GM18907 (cell line): ENCODE data around the gene ZDHHC7.
"Not testable (repeated sequence)": the region's sequence is repeated elsewhere in the genome, so short reads cannot be mapped to it uniquely, and the experiment has no call there.

Experiments
- ATAC-seq: cut with Tn5 transposase; IDR thresholded peaks from one replicate; pipeline ENCODE4 v1.9.1; 2021; ENCODE audit warnings: mild to moderate bottlenecking, moderate library complexity; ENCODE audit not compliant: unreplicated experiment

The ZDHHC7 gene

DNA sequence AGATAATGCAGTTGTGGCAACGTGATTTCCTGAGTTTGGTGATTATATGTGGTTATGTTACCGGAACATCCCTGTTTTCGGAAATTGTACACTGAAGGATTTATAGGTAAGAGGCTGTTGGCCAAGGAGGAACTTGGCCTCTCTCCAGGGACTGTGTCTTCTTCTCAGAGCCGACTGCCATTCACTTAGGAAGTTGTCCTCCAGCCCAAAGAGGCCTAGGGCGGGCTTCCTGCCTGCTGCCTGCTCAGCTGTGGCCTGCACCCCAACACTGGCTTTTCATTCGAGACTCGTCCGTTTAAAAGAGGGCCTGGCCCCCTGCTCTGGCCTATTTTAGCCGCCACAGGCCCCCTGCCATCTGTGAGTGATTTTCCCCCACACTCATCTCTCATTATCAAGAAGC is 64.3 kb downstream of the ZDHHC7 start:
- no peak for ATAC-seq

- no peak for ATAC-seq
Observed at GRCh38 chr16:84943620-84944019, 67.7 kb downstream of the ZDHHC7 start.

GRCh38 chr16:84942786-84943185 is 68.5 kb downstream of the ZDHHC7 start:
- ATAC-seq: no peak

GRCh38 chr16:84941921-84942320 is 69.4 kb downstream of the ZDHHC7 start:
- ATAC-seq: no peak

DNA sequence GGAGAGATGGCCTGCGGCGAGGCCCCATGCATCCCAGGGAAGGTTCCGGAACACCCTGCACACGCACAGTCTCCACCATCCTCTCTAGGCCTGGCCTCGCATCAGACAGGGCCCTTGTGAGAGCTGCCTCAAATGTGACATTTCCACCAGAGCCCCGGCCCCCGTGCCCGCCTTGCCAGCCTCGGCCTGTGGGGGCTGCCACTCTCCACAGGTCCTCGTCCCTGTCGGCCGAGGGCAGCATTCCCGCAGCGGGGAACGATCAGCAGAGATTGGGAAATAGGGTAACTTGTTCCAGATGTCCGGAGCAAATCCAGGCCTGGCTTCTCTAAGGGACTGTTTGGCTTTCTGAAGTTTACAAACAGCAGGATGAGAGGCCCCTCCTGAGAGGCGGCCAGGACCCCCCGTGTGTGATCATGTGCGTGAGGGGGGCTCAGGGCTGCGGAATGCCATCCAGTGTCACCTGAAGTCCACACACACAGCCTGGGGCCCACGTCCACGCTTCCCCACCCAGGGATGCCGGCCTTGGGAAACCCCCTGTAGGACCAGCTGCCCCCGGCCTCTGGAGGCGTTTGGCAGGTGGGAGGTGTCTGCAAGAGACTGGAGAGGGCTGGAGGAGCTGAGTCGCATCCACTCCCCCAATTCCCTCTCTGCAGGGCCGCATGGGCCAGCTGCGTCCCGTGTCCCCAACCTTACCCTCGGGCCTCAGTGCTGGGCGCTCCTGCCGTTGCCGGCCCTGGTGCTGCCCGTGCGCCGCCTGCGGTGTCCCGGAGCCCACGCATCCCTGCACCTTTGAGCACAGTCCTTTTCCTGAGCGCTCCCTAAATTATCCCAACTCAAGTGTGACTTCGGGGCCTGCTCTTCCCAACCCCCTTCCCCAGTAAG is 70.4 kb downstream of the ZDHHC7 start:
- no peak for ATAC-seq

- not testable (repeated sequence) for ATAC-seq
Observed at GRCh38 chr16:84938616-84939015, 72.7 kb downstream of the ZDHHC7 start.

- no peak for ATAC-seq
Observed at GRCh38 chr16:84937196-84938005, 73.9 kb downstream of the ZDHHC7 start.

GRCh38 chr16:84933774-84934631 is 77.3 kb downstream of the ZDHHC7 start:
- no peak for ATAC-seq

DNA sequence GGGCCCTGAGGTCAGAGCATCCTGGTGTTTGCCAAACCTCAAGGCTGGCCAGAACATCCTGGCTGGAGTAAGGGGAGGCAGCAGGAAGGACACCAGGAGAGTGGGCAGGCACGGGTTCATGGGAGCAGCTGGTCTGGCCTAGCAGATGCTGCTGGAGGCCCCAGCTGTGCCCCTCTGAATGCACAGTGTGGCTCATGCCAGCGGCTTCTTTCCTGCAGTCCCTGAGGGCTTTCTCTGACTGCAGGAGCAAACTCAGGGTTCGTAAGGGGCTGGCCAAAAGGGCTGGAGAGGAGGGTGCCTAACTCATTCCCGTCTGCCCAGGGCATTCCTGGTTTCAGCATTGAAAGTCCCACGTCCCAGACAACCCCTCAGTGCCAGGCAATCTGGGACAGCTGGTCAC is 78.7 kb downstream of the ZDHHC7 start:
- no peak for ATAC-seq

GRCh38 chr16:84931506-84931905 is 79.8 kb downstream of the ZDHHC7 start:
- ATAC-seq: no peak

GRCh38 chr16:84931107-84931494 is 80.2 kb downstream of the ZDHHC7 start:
- ATAC-seq: no peak

DNA sequence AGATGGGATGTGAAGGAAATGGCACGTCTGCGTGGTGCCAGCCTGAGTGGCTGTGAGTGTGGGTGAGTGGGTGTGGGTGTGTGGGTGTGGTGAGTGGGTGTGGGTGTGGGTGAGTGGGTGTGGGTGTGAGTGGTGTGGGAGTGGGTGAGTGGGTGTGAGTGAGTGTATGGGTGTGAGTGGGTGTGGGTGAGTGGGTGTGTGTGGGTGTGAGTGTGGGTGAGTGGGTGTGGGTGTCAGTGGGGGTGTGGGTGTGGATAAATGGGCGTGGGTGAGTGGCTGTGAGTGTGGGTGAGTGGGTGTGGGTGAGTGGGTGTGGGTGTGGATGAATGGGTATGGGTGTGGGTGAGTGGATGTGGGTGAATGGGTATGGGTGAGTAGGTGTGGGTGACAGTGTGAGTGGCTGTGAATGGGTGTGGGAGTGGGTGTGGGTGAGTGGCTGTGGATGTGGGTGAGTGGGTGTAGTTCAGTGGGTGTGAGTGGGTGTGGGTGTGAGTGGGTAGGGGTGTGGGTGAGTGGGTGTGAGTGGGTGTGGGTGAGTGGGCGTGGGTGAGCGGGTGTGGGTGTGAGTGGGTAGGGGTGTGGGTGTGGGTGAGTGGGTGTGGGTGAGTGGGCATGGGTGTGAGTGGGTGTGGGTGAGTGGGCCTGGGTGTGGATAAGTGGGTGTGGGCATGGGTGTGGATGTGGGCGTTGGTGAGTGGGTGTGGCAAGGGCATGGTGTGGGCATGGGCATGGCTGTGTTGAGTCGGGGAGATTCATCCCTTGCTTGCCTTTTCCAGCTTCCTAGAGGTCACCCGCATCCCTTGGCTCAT is 80.8 kb downstream of the ZDHHC7 start:
- ATAC-seq: no peak

DNA sequence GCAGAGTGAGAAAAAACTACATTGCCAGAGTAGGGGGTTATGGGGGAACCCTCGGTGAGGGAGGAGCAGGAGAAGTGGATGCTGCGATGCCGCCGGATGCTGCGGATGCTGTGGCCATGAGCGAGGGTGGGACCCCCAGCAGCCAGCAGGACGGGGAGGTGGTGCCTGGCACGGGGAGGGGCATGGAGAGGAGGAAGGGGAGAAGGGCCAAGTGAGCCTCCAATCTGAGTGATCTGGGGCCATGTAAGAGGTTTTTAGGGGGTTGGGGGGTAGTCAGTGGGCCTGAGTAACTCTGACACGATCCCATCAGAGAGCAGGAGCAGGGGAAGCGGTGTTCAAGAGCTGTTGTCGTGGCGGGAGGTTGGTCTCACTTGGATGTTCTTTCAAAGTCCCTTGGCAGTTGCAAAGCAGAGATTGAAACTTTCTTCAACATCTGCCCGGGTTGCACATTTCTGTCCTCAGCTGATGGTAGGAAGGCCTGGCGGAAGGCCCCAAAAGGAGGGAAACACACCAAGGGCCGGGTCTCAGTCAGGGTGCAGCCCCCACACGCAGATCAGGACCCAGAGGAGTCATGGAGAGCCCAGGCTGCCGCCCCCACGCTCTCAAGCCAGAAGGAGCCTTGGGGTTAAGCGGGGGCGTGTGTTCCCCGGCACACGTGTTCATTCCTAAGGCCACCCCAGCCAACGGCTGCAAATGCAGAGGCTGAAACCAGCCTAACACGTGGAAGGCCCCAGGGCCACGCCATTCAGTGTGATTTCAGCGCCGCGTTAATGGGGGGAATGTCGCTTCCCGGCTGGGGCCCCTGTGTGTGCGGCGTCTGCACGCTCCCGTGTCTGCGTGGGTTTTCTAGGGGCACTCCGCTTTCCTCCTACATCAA is 81.7 kb downstream of the ZDHHC7 start:
- ATAC-seq: no peak

DNA sequence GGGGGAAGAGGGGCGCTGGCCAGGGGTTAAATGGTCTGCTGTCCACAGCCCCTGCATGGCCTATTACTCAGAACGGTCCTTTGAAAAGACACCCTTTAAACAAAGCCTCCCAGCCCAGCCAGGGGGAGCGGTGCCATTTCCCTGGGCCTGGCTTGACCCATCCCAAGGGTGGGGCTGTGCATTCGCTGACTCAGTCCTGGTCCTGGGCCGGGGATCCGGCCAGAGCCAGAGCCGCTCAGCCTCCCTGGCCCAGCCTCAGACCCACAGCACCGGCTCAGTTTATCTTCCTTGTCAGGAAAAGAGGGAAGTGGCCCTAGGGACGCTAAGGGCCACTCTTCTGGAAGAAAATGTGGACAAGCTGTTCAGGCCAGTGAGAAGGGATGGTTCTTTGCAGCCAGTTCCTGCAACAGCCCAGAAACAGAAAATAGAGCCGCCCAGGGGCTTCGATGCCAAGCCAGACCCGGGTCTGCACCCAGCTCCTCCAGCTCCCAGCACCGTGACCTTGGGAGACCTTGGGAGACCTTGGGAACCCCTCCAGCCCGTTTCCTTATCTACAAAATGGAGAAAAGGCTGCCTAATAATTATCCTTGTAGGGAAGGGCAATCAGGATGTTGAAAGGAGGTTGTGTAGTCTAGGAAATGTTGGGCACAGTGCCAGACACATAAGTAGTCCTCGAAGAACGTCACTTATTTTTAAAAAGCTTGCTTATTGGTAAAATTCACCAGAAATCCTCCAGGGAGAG is 82.5 kb downstream of the ZDHHC7 start:
- ATAC-seq: no peak

DNA sequence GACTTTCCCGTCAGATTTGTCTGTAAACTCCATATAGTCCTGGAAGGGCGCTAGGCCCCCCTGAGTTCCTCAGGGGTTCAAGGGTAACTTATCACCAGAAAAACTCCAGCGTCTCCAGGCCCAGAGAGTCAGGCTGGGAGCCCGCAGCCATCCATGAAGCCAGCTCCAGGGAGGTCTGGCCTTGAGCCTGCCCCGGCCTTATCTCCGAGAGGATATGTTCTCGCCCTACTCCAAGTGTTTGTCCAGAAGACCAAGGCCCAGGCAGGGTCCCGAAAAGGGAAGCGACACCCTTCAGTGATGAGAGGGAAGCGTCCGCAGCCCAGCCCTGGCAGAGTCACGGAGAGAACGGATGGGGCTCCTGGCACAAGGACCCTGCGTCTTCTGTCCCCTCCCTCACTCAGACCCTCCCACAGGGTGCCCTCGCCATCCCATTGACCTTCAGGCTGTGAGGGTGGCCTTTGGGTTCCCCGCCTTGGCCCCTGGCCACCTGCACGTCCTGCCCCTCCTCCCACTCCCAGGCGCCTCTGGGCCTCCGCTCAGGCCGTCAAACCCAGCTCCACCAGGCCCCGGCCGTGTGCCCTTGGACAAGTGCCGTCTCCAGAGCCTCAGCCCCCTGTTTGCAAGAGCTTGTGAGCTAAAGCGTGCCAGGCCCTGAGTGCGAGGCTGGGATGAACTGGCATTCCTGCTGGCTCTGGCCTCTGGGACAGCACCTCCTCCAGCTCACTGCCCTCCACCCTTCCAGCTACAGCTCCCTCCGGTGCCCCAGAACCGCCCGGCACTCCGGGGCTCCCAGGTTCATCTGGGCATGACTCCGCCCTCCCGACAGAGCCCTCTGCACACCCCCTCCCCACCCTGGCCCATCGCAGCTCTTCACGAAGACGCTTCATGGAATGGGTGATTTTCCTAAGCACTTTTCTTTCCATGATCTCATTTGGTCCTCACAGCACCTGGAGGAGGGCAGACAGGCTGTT is 83.4 kb downstream of the ZDHHC7 start:
- no peak for ATAC-seq

GRCh38 chr16:84926462-84926861 is 84.9 kb downstream of the ZDHHC7 start:
- no peak for ATAC-seq

- ATAC-seq: no peak
Observed at GRCh38 chr16:84925773-84926372, 85.5 kb downstream of the ZDHHC7 start.
